ENCODE results near the gene FBF1. TPM values are rescaled to one million over a fixed set of nuclear protein-coding genes. Genes with fewer than 3 reads are reported as not detected.
A peak's percentile ranks its signal among the peaks of the same experiment; 100 is the strongest.
"Not testable (repeated sequence)": the region's sequence is repeated elsewhere in the genome, so short reads cannot be mapped to it uniquely, and the experiment has no call there.

The FBF1 gene
- total and polyA plus RNA-seq, 8 donors, result 7.3 to 13.1 (median 9.0) TPM

- peaks cover 0 to 37% of the 10 kb centered on the region in 2 donors for H3K36me3 ChIP-seq
- intact Hi-C loops (cut with DNase I), result no loop called here
- ATAC-seq (no peak), DNase-seq (no peak)
- no peak overlapping the region for H3K4me3 ChIP-seq
- no peaks in the 10 kb centered on the region for H3K27me3 ChIP-seq
- peak overlapping the region; percentile 1 to 35 for H3K27ac ChIP-seq
- no peaks in the 10 kb centered on the region for H3K9me3 ChIP-seq
- TF ChIP-seq CTCF (IDR thresholded peaks at IDR 0.05), result no peak
- peaks cover 23 to 56% of the 10 kb centered on the region in 2 donors for H3K4me1 ChIP-seq
Measured at GRCh38 chr17:75976175-75976848, 35.5 kb upstream of the FBF1 start.

GRCh38 chr17:75975757-75976174 is 34.9 kb upstream of the FBF1 start:
- DNase-seq (no peak), ATAC-seq (no peak)
- H3K36me3 ChIP-seq, result peaks cover 0 to 41% of the 10 kb centered on the region in 2 donors
- H3K27ac ChIP-seq, result no peak overlapping the region
- no peak overlapping the region for H3K4me3 ChIP-seq
- intact Hi-C loops (cut with DNase I), result no loop called here
- H3K27me3 ChIP-seq, result no peaks in the 10 kb centered on the region
- no peaks in the 10 kb centered on the region for H3K9me3 ChIP-seq
- H3K4me1 ChIP-seq, result peaks cover 23 to 56% of the 10 kb centered on the region in 2 donors
- TF ChIP-seq CTCF (IDR thresholded peaks at IDR 0.05), result no peak

GRCh38 chr17:75975187-75975586 is 34.3 kb upstream of the FBF1 start:
- peaks cover 23 to 57% of the 10 kb centered on the region in 2 donors for H3K4me1 ChIP-seq
- intact Hi-C loops (cut with DNase I); H3K27me3 ChIP-seq; H3K9me3 ChIP-seq; DNase-seq; H3K4me3 ChIP-seq; ATAC-seq; H3K27ac ChIP-seq: not testable (repeated sequence)
- peaks cover 0 to 44% of the 10 kb centered on the region in 2 donors for H3K36me3 ChIP-seq

- peaks cover 4 to 42% of the 10 kb centered on the region in 2 donors for H3K4me1 ChIP-seq
- H3K27ac ChIP-seq, result peak overlapping the region in 1 of 2 donors; percentile 90
- intact Hi-C loops (cut with DNase I), result no loop called here
- H3K9me3 ChIP-seq, result no peaks in the 10 kb centered on the region
- TF ChIP-seq CTCF (IDR thresholded peaks at IDR 0.05), result no peak
- no peaks in the 10 kb centered on the region for H3K27me3 ChIP-seq
- ATAC-seq, result no peak
- no peak for DNase-seq
- no peak overlapping the region for H3K4me3 ChIP-seq
- peaks cover 0 to 61% of the 10 kb centered on the region in 2 donors for H3K36me3 ChIP-seq
Measured at GRCh38 chr17:75970626-75971025, 29.8 kb upstream of the FBF1 start.

- Histone ChIP-seq H3K9me3 (no peaks in the 10 kb centered on the region), H3K36me3 (peaks cover 0 to 61% of the 10 kb centered on the region in 2 donors), H3K4me3 (peak overlapping the region in 1 of 2 donors; percentile 6), H3K27ac (peak overlapping the region in 1 of 2 donors; percentile 90), H3K4me1 (peaks cover 0 to 36% of the 10 kb centered on the region in 2 donors), H3K27me3 (no peaks in the 10 kb centered on the region)
- no peak for DNase-seq
- no peak for ATAC-seq
- TF ChIP-seq CTCF (IDR thresholded peaks at IDR 0.05), result no peak
- intact Hi-C loops (cut with DNase I), result no loop called here
Measured at GRCh38 chr17:75970011-75970523, 29.2 kb upstream of the FBF1 start.

- DNase-seq, result not testable (repeated sequence)
Measured at GRCh38 chr17:75969044-75969443, 28.2 kb upstream of the FBF1 start.

More at GRCh38 chr17:75969044-75969443, 28.2 kb upstream of the FBF1 start:
- H3K4me1 ChIP-seq, result peaks cover 0 to 35% of the 10 kb centered on the region in 2 donors
- H3K4me3 ChIP-seq; ATAC-seq; intact Hi-C loops (cut with DNase I); H3K9me3 ChIP-seq; H3K27me3 ChIP-seq: not testable (repeated sequence)
- peaks cover 0 to 56% of the 10 kb centered on the region in 2 donors for H3K36me3 ChIP-seq
- peak overlapping the region in 1 of 2 donors; percentile 90 for H3K27ac ChIP-seq
